Esophagus muscularis mucosa (tissue), 4 donors: ENCODE results near the gene SMIM35. TPM values are rescaled to one million over a fixed set of nuclear protein-coding genes. Genes with fewer than 3 reads are reported as not detected.
"Not testable (repeated sequence)": the region's sequence is repeated elsewhere in the genome, so short reads cannot be mapped to it uniquely, and the experiment has no call there.

Experiments
- DNase-seq: peaks from one replicate; pipeline ENCODE4 v3.0.0-alpha.2; 2017; ENCODE audit errors: extremely low spot score
- H3K27ac ChIP-seq, 4 donors: fragments of 200-600 bp; sonication (generic); replicated peaks in 1 of 4; 1 replicate in 3 of 4; 2 replicates in 1 of 4; pipeline ENCODE4 v1.5.1; 2016 to 2019; ENCODE audit warnings: mild to moderate bottlenecking in 1 of 4
- H3K27me3 ChIP-seq, 4 donors: fragments of 200-600 bp; sonication (generic); one replicate each; pipeline versions ENCODE4 v1.5.1 to v1.6.0; 2016 to 2019
- H3K36me3 ChIP-seq, 4 donors: fragments of 200-600 bp; sonication (generic); one replicate each; pipeline ENCODE4 v1.5.1; 2016 to 2019
- H3K4me1 ChIP-seq, 4 donors: fragments of 200-600 bp; sonication (generic); one replicate each; pipeline ENCODE4 v1.5.1; 2016 to 2019
- H3K4me3 ChIP-seq, 4 donors: fragments of 200-600 bp; sonication (generic); 1 replicate in 2 of 4; 2 replicates in 2 of 4; pipeline ENCODE4 v1.5.1; 2016 to 2019; ENCODE audit warnings: mild to moderate bottlenecking in 4 of 4, moderate library complexity in 1 of 4
- H3K9me3 ChIP-seq, 4 donors: fragments of 200-600 bp; sonication (generic); 1 replicate in 3 of 4; 2 replicates in 1 of 4; pipeline ENCODE4 v1.5.1; 2016 to 2019
- EP300 ChIP-seq: sonication (generic); formaldehyde crosslinking; IDR thresholded peaks from one replicate; pipeline ENCODE4 v1.6.1; 2017; ENCODE audit warnings: antibody characterized with exemption
- POLR2A ChIP-seq: fragments of 450-650 bp; IDR thresholded peaks from one replicate; pipeline ENCODE4 v1.6.1; 2017; ENCODE audit warnings: antibody characterized with exemption, moderate library complexity, mild to moderate bottlenecking, low read depth
- POLR2AphosphoS5 ChIP-seq, 2 donors: sonication (generic); formaldehyde crosslinking; IDR thresholded peaks; one replicate each; pipeline ENCODE4 v1.6.1; 2017; ENCODE audit warnings: antibody characterized with exemption in 2 of 2
- WGBS: methylation state at CpG from one replicate; pipeline ENCODE4 v1.1.5; 2018; 5-methylcytosine and 5-hydroxymethylcytosine counted together
- intact Hi-C: fragments of 100-400 bp; cut with DNase I; formaldehyde crosslinking; loops from one replicate; pipeline ENCODE4 v1.15.1; 2023
- total RNA-seq, 4 donors: library from RNA; depleted of rRNA; stranded (reverse); fragments of >200 nt; gene quantifications; one replicate each; pipeline versions ENCODE4 v1.1.0 to v1.2.1, GENCODE V29; 2016
- TF ChIP-seq, protein P1 (sequence below), 3 experiments: fragments of 200-600 bp in 2 of 3; fragments of 450-650 bp in 1 of 3; sonication (generic) in 2 of 3; IDR thresholded peaks; one replicate each; pipeline ENCODE4 v1.5.1; 2017 to 2019; ENCODE audit warnings: antibody characterized with exemption in 3 of 3, mild to moderate bottlenecking in 2 of 3, moderate library complexity in 1 of 3

Gene SMIM35
- total RNA-seq, 4 donors from 2014 or later = not detected

GRCh38 chr11:118068206-118068944 lies 18.4 kb downstream of the SMIM35 start:
- intact Hi-C loops = no loop called here
- Histone ChIP-seq H3K4me1 (peaks cover 0 to 3% (median 0%) of the 10 kb centered on the region in 4 donors), H3K27me3 (peaks cover 0 to 29% (median 0%) of the 10 kb centered on the region in 4 donors), H3K36me3 (no peaks in the 10 kb centered on the region), H3K9me3 (no peaks in the 10 kb centered on the region), H3K27ac (no peak overlapping the region), H3K4me3 (no peak overlapping the region)
- no peak for TF ChIP-seq POLR2AphosphoS5 (IDR thresholded peaks at IDR 0.05)
- TF ChIP-seq, protein P1, sequence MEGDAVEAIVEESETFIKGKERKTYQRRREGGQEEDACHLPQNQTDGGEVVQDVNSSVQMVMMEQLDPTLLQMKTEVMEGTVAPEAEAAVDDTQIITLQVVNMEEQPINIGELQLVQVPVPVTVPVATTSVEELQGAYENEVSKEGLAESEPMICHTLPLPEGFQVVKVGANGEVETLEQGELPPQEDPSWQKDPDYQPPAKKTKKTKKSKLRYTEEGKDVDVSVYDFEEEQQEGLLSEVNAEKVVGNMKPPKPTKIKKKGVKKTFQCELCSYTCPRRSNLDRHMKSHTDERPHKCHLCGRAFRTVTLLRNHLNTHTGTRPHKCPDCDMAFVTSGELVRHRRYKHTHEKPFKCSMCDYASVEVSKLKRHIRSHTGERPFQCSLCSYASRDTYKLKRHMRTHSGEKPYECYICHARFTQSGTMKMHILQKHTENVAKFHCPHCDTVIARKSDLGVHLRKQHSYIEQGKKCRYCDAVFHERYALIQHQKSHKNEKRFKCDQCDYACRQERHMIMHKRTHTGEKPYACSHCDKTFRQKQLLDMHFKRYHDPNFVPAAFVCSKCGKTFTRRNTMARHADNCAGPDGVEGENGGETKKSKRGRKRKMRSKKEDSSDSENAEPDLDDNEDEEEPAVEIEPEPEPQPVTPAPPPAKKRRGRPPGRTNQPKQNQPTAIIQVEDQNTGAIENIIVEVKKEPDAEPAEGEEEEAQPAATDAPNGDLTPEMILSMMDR (IDR thresholded peaks at IDR 0.05) = no peak
- no peak for DNase-seq
- WGBS = 62% methylated on average over 24 of the region's 24 CpGs

GRCh38 chr11:118067006-118067405 lies 19.8 kb downstream of the SMIM35 start:
- Histone ChIP-seq H3K27me3 (peaks cover 0 to 29% (median 0%) of the 10 kb centered on the region in 4 donors), H3K9me3 (no peaks in the 10 kb centered on the region), H3K4me1 (peaks cover 0 to 3% (median 0%) of the 10 kb centered on the region in 4 donors), H3K27ac (no peak overlapping the region), H3K4me3 (no peak overlapping the region), H3K36me3 (no peaks in the 10 kb centered on the region)
- DNase-seq = no peak
- TF ChIP-seq EP300 = no peak
- 88% methylated on average over 8 of the region's 8 CpGs for WGBS
- intact Hi-C loops = no loop called here

- no peak for DNase-seq
- Histone ChIP-seq H3K4me3 (no peak overlapping the region), H3K9me3 (no peaks in the 10 kb centered on the region), H3K27me3 (peaks cover 0 to 20% (median 0%) of the 10 kb centered on the region in 4 donors), H3K36me3 (no peaks in the 10 kb centered on the region), H3K4me1 (peaks cover 0 to 3% (median 1%) of the 10 kb centered on the region in 4 donors), H3K27ac (no peak overlapping the region)
- intact Hi-C loops = no loop called here
- WGBS = 83% methylated on average over 3 of the region's 3 CpGs
- TF ChIP-seq POLR2A = no peak
- no peak for TF ChIP-seq EP300
- no peak for TF ChIP-seq POLR2AphosphoS5 (IDR thresholded peaks at IDR 0.05)
- TF ChIP-seq, protein P1 (IDR thresholded peaks at IDR 0.05) = no peak
These were observed 21.4 kb downstream of the SMIM35 start for GRCh38 chr11:118065384-118065783.

DNA sequence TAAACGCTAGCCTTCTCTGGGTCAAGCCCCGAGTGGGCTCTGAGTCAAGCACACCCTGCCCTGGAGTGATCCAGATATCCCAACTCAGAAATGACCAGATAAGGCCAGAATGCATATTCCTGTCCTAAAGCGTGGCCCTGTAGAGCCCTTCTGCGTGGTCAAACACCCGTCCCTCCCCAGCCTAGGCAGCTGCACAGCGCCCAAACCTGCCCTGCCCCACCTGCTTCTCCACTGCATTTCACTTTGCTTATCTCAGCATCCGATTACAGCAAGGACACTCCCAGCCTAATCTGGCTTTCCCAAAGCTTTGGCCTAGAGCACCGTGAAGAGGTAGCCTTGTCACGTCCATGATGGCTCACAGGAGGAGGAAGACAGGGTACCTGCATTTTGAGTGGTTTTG lies 21.8 kb downstream of the SMIM35 start:
- peaks cover 0 to 3% (median 1%) of the 10 kb centered on the region in 4 donors for H3K4me1 ChIP-seq
- intact Hi-C loops = no loop called here
- WGBS = 85% methylated on average over 9 of the region's 9 CpGs
- no peak for TF ChIP-seq POLR2AphosphoS5 (IDR thresholded peaks at IDR 0.05)
- TF ChIP-seq, protein P1 (IDR thresholded peaks at IDR 0.05) = no peak
- no peak for TF ChIP-seq EP300
- TF ChIP-seq POLR2A = no peak
- no peak overlapping the region for H3K27ac ChIP-seq
- no peaks in the 10 kb centered on the region for H3K36me3 ChIP-seq
- no peak overlapping the region for H3K4me3 ChIP-seq
- DNase-seq = no peak
- H3K9me3 ChIP-seq = no peaks in the 10 kb centered on the region
- peaks cover 0 to 16% (median 0%) of the 10 kb centered on the region in 4 donors for H3K27me3 ChIP-seq

DNA sequence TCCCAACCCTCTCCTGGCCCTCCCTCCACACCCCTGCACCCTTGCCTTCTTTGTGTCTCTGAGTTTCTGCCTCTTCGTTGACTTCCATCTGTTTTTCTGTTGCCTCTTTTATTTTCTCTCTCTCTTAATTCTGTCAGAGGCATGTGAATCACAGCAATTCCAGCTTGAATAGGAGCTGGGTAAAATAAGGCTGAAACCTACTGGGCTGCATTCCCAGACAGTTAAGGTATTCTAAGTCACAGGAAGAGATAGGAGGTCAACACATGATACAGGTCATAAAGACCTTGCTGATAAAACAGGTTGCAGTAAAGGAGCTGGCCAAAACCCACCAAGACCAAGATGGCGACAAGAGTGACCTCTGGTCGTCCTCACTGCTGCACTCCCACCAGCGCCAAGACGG lies 24.1 kb downstream of the SMIM35 start:
- H3K36me3 ChIP-seq, H3K27me3 ChIP-seq, intact Hi-C loops, H3K4me3 ChIP-seq, DNase-seq, H3K4me1 ChIP-seq, H3K27ac ChIP-seq, H3K9me3 ChIP-seq: not testable (repeated sequence)
- WGBS = 91% methylated on average over 5 of the region's 5 CpGs

- H3K36me3 ChIP-seq, H3K9me3 ChIP-seq, H3K27me3 ChIP-seq, H3K27ac ChIP-seq, H3K4me3 ChIP-seq, H3K4me1 ChIP-seq, DNase-seq, intact Hi-C loops: not testable (repeated sequence)
- WGBS = 92% methylated on average over 4 of the region's 5 CpGs
These were observed 24.6 kb downstream of the SMIM35 start for GRCh38 chr11:118062181-118062580.
